Ovary (tissue), 9 donors: ENCODE measurements around the gene GLTPD2. TPM values are rescaled to one million over a fixed set of nuclear protein-coding genes. Genes with fewer than 3 reads are reported as not detected.
A peak's percentile ranks its signal among the peaks of the same experiment; 100 is the strongest.

Experiments
- DNase-seq, 5 donors: peaks; one replicate each; pipeline ENCODE4 v3.0.0-alpha.2; 2019 to 2020
- H3K27ac ChIP-seq, 2 donors: fragments of 200-600 bp; one replicate each; pipeline versions ENCODE4 v1.5.1 to v1.8.0; 2019 to 2022
- H3K27me3 ChIP-seq: fragments of 200-600 bp; one replicate; pipeline ENCODE4 v1.8.0; 2022
- H3K36me3 ChIP-seq: fragments of 200-600 bp; sonication (generic); one replicate; pipeline ENCODE4 v1.5.1; 2019
- H3K4me1 ChIP-seq: one replicate; pipeline ENCODE4 v1.8.1; 2013; ENCODE audit warnings: mild to moderate bottlenecking, moderate library complexity; ENCODE audit not compliant: insufficient read depth
- H3K4me3 ChIP-seq: fragments of 200-600 bp; sonication (generic); one replicate; pipeline ENCODE4 v1.5.1; 2017
- H3K9me3 ChIP-seq, 2 donors: fragments of 200-600 bp in 1 of 2; sonication (generic) in 1 of 2; one replicate each; pipeline versions ENCODE4 v1.5.1 to v1.8.1; 2013 to 2019; ENCODE audit warnings: mild to moderate bottlenecking in 1 of 2, moderate library complexity in 1 of 2
- CTCF ChIP-seq, 3 donors: fragments of 450-650 bp in 2 of 3; fragments of 200-600 bp in 1 of 3; IDR thresholded peaks; one replicate each; pipeline versions ENCODE4 v1.5.1 to v1.8.0; 2016 to 2022; ENCODE audit warnings: antibody characterized with exemption in 3 of 3, mild to moderate bottlenecking in 1 of 3
- EP300 ChIP-seq: sonication (generic); formaldehyde crosslinking; IDR thresholded peaks from one replicate; pipeline ENCODE4 v1.6.1; 2017; ENCODE audit warnings: antibody characterized with exemption
- POLR2A ChIP-seq: fragments of 450-650 bp; IDR thresholded peaks from one replicate; pipeline ENCODE4 v1.6.1; 2017; ENCODE audit warnings: antibody characterized with exemption, mild to moderate bottlenecking, moderate library complexity
- WGBS, 3 donors: extraction: QIAGEN DNeasy Blood & Tissue Kit in 1 of 3; methylation state at CpG; one replicate each; pipeline versions ENCODE4 v1.1.5 to v1.1.7; 2013 to 2017; 5-methylcytosine and 5-hydroxymethylcytosine counted together
- intact Hi-C, 4 donors: fragments of 100-400 bp; cut with DNase I; formaldehyde crosslinking; loops; one replicate each; pipeline versions ENCODE4 v1.11.0 to v1.15.1; 2022 to 2023
- polyA plus RNA-seq, 2 donors: library from polyadenylated mRNA; stranded (reverse); fragments of 200-250 nt in 1 of 2; fragments of 350-450 nt in 1 of 2; fragmentation: Illumina TruSeq in 1 of 2; extraction: RNeasy Lipid Tissue Mini Kit (QIAGEN cat#74804) in 1 of 2; gene quantifications; one replicate each; pipeline ENCODE4 v1.2.3, GENCODE V29; 2013 to 2014
- total RNA-seq, 7 donors: library from RNA; depleted of rRNA in 2 of 7; stranded (reverse); fragments of >200 nt in 2 of 7; fragmentation: NEBNext Ultra II Directional in 3 of 7; extraction: Animal tissue kit (Norgen Biotek cat#: 25700) in 3 of 7; gene quantifications; one replicate each; pipeline versions ENCODE4 v1.1.0 to v1.2.4, GENCODE V29; 2016 to 2023
- donor health status: DM: no; HTN: no; CAD: no; lungs with moderate emphysema.
- donor health status: DM: no; HTN: no; CAD: no.
- donor health status: Bipolar disorder and iron deficiency.
- donor health status: DM: yes; HTN: yes; CAD: no.
- donor health status: DM: no; HTN: no; CAD: no.
- donor health status: DM: yes; HTN: yes; CAD: no.

The GLTPD2 gene
- total and polyA plus RNA-seq, 9 donors: not detected

- Histone ChIP-seq H3K4me3 (no peak overlapping the region), H3K36me3 (no peaks in the 10 kb centered on the region), H3K9me3 (no peaks in the 10 kb centered on the region), H3K4me1 (peaks cover 13% of the 10 kb centered on the region), H3K27ac (no peak overlapping the region), H3K27me3 (no peaks in the 10 kb centered on the region)
- 82 to 86% (median 83%) methylated on average over 14 of the region's 14 CpGs for WGBS, 3 donors
- TF ChIP-seq EP300 (no peak), CTCF (IDR thresholded peaks at IDR 0.05) (no peak), POLR2A (no peak)
- intact Hi-C loops: loop anchor here in 3 of 4 donors (2.0 to 10.0 kb wide), 5 partner anchors 53 to 267 kb away; partner anchors contain the start of genes CHRNE (in 1 of the 3), CXCL16 (in 1 of the 3), MED11 (in 1 of the 3) and ZMYND15 (in 1 of the 3)
- no peak for DNase-seq
Observed at GRCh38 chr17:4788159-4788806, 481 bp upstream of the GLTPD2 start.

- Histone ChIP-seq H3K27ac (peak overlapping the region; percentile 86 to 89), H3K36me3 (no peaks in the 10 kb centered on the region), H3K9me3 (no peaks in the 10 kb centered on the region), H3K27me3 (no peaks in the 10 kb centered on the region), H3K4me3 (peak overlapping the region; percentile 74), H3K4me1 (peaks cover 13% of the 10 kb centered on the region)
- TF ChIP-seq POLR2A: no peak
- no peak for TF ChIP-seq CTCF (IDR thresholded peaks at IDR 0.05)
- no peak for TF ChIP-seq EP300
- 0% methylated on average over 20 to 25 of the region's 25 CpGs for WGBS, 3 donors
- no peak for DNase-seq
- intact Hi-C loops: loop anchor here in 3 of 4 donors (2.0 to 10.0 kb wide), 5 partner anchors 55 to 265 kb away; partner anchors contain the start of genes CHRNE (in 1 of the 3), CXCL16 (in 1 of the 3), MED11 (in 1 of the 3) and ZMYND15 (in 1 of the 3)
Observed at GRCh38 chr17:4789701-4789950, 862 bp downstream of the GLTPD2 start.

- Histone ChIP-seq H3K4me1 (peaks cover 13% of the 10 kb centered on the region), H3K27me3 (no peaks in the 10 kb centered on the region)
- peak; percentile 75 to 86 (median 86) for DNase-seq
Observed at GRCh38 chr17:4789951-4790704, 1.4 kb downstream of the GLTPD2 start.

More at GRCh38 chr17:4789951-4790704, 1.4 kb downstream of the GLTPD2 start:
- intact Hi-C loops: loop anchor here in 3 of 4 donors (2.0 to 10.0 kb wide), 5 partner anchors 55 to 265 kb away; partner anchors contain the start of genes CHRNE (in 1 of the 3), CXCL16 (in 1 of the 3), MED11 (in 1 of the 3) and ZMYND15 (in 1 of the 3)
- no peaks in the 10 kb centered on the region for H3K9me3 ChIP-seq
- peak overlapping the region; percentile 74 for H3K4me3 ChIP-seq
- TF ChIP-seq POLR2A (peak; percentile 81), EP300 (peak; percentile 46), CTCF (IDR thresholded peaks at IDR 0.05) (peak; percentile 58 to 98 (median 97))
- H3K27ac ChIP-seq: peak overlapping the region; percentile 86 to 89
- H3K36me3 ChIP-seq: no peaks in the 10 kb centered on the region
- 0 to 1% (median 1%) methylated on average over 63 to 91 of the region's 91 CpGs for WGBS, 3 donors
